Activated T-helper 9 cell treated with anti-CD3 and anti-CD28 coated beads, Interleukin-2, amount 50 U/mL, for 16 hours (primary cell): ENCODE measurements around the gene HSD17B7.

Experiments
- DNase-seq: peaks from one replicate; pipeline ENCODE4 v3.0.0-alpha.2; 2020; ENCODE audit warnings: low read depth

The HSD17B7 gene

GRCh38 chr1:162856260-162856659, 65.8 kb downstream of the HSD17B7 start:
- DNase-seq, result no peak

DNA sequence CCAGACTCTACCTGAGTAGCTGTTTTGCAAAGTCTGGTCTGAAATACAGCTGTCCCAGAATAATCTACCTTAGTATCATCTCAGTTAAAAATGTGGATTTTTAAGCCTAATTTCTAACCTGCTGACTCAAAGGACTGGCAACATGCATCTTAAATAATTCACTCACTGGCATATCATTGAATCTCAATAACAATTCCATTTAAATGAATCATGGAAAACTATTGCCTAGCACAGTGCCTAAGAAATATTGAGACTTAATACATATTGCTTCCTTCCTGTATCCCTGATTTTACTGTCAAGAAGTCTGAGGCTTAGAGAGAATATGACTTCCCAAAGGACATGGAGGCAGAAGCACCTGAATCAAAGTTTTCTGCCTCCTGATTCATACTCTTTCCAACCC, 67.3 kb downstream of the HSD17B7 start:
- no peak for DNase-seq

GRCh38 chr1:162859191-162859590, 68.7 kb downstream of the HSD17B7 start:
- DNase-seq, result no peak

GRCh38 chr1:162861101-162861500, 70.6 kb downstream of the HSD17B7 start, which contains the start of gene CCDC190:
CCDC190 (minus strand) TSS chr1:162861175; CDS start chr1:162859646, 1,529 bp downstream.
- DNase-seq, result no peak

GRCh38 chr1:162861625-162862024, 71.1 kb downstream of the HSD17B7 start:
- no peak for DNase-seq
